ENCODE results near the gene FIGLA. TPM values are rescaled to one million over a fixed set of nuclear protein-coding genes. Genes with fewer than 3 reads are reported as not detected.

The FIGLA gene
- total and polyA plus RNA-seq, 2 of the 8 experiments (the other 6 are each of a cell fraction or from before 2014, with no cell fraction given): not detected

GRCh38 chr2:70807828-70808118 is 17.3 kb upstream of the FIGLA start:
- H3K23ac ChIP-seq (ENCODE audit: insufficient read length): no peak overlapping the region
- FAIRE-seq: no peak
- no peak overlapping the region for H3K18ac ChIP-seq (ENCODE audit: extremely low read depth, low read length)
- H3K4me3 ChIP-seq (ENCODE audit: extremely low read depth in 1 of 4, insufficient read depth in 2 of 4, low read depth in 3 of 4, low read length in 4 of 4): no peak overlapping the region
- no peak overlapping the region for H2AFZ ChIP-seq (ENCODE audit: low read length)
- POLR2A ChIA-PET (ENCODE audit: partially characterized antibody): no interaction called here
- H3K27ac ChIP-seq (ENCODE audit: low read depth, low read length): no peak overlapping the region
- no peak overlapping the region for H3K4me2 ChIP-seq (ENCODE audit: insufficient read depth in 1 of 2, low read depth in 2 of 2, low read length in 2 of 2)
- CTCF ChIA-PET (ENCODE audit: partially characterized antibody): interaction anchor here (0.8 to 2.0 kb wide), 8 partner anchors 10 to 139 kb away, joined by 3 to 6 read pairs (median 4); partner anchors contain the start of gene FIGLA
- H3K36me3 ChIP-seq (ENCODE audit: control insufficient read depth in 2 of 4, insufficient read depth in 4 of 4, low read length in 3 of 4): no peaks in the 10 kb centered on the region
- H2BK5ac ChIP-seq (ENCODE audit: low read depth, low read length): no peak overlapping the region
- peaks cover 0 to 2% of the 10 kb centered on the region in 2 experiments for H4K20me1 ChIP-seq (replicated peaks in 1 of 2; ENCODE audit: control insufficient read depth in 1 of 2, insufficient read depth in 2 of 2, low read length in 2 of 2)
- H3K14ac ChIP-seq (ENCODE audit: insufficient read length): no peak overlapping the region
- no peak overlapping the region for H2AK5ac ChIP-seq (ENCODE audit: low read depth, low read length)
- no peak overlapping the region for H3K56ac ChIP-seq (replicated peaks; ENCODE audit: insufficient read length, low read depth, low read length)
- no peaks in the 10 kb centered on the region for H3K4me1 ChIP-seq (replicated peaks in 1 of 4; ENCODE audit: control insufficient read depth in 3 of 4, insufficient read depth in 4 of 4, low read length in 3 of 4)
- no peak overlapping the region for H4K91ac ChIP-seq (replicated peaks; ENCODE audit: insufficient read length, low read length)
- H2BK120ac ChIP-seq (replicated peaks; ENCODE audit: low read depth, low read length): no peak overlapping the region
- no peak overlapping the region for H2BK15ac ChIP-seq (ENCODE audit: low read length)
- no peaks in the 10 kb centered on the region for H3K9me3 ChIP-seq (ENCODE audit: insufficient read depth in 2 of 2, low read depth in 1 of 2, low read length in 1 of 2)
- H3K4ac ChIP-seq (replicated peaks; ENCODE audit: insufficient read length, low read depth, low read length): no peak overlapping the region
- H2BK20ac ChIP-seq (ENCODE audit: low read length): no peak overlapping the region
- 85% methylated on average over 4 of the region's 4 CpGs; no CpG with 5 or more reads in 1 of the 2 experiments for WGBS, 2 experiments (ENCODE audit: extremely low coverage in 1 of 2, insufficient coverage in 1 of 2, insufficient read length in 1 of 2, insufficient replicate concordance in 2 of 2, low coverage in 1 of 2, low lambda C conversion rate in 2 of 2, missing lambda C conversion rate in 1 of 2)
- H3K23me2 ChIP-seq (ENCODE audit: low read depth, low read length): no peaks in the 10 kb centered on the region
- no peak overlapping the region for H4K5ac ChIP-seq (ENCODE audit: insufficient read length, low read depth, low read length)
- no peaks in the 10 kb centered on the region for H3K79me2 ChIP-seq (ENCODE audit: control insufficient read depth in 1 of 2, insufficient read depth in 2 of 2, low read length in 2 of 2)
- no peak overlapping the region for H3K9ac ChIP-seq (replicated peaks in 1 of 4; ENCODE audit: extremely low read depth in 1 of 4, low read depth in 3 of 4, low read length in 3 of 4)
- DNase-seq (ENCODE audit: low read depth in 1 of 2, low spot score in 2 of 2): no peak
- peaks cover 0 to 1% (median 0%) of the 10 kb centered on the region in 4 experiments; a peak in 1 of 7 replicates for H3K27me3 ChIP-seq (replicated peaks in 1 of 4; ENCODE audit: control insufficient read depth in 3 of 4, extremely low read depth in 1 of 4, insufficient read depth in 3 of 4, low read length in 3 of 4)
- no peak overlapping the region for H2BK12ac ChIP-seq (ENCODE audit: low read depth, low read length)
- H3K79me1 ChIP-seq (ENCODE audit: low read depth, low read length): no peaks in the 10 kb centered on the region
- no peak overlapping the region for H4K8ac ChIP-seq (ENCODE audit: extremely low read depth, insufficient read depth, low read length)
- TF ChIP-seq CTBP2 (IDR thresholded peaks at IDR 0.05; ENCODE audit: borderline replicate concordance, insufficient read depth, insufficient read length, low read length): no peak
